ENCODE measurements around the gene SFT2D2.
A peak's percentile ranks its signal among the peaks of the same experiment; 100 is the strongest.

The SFT2D2 gene

DNA sequence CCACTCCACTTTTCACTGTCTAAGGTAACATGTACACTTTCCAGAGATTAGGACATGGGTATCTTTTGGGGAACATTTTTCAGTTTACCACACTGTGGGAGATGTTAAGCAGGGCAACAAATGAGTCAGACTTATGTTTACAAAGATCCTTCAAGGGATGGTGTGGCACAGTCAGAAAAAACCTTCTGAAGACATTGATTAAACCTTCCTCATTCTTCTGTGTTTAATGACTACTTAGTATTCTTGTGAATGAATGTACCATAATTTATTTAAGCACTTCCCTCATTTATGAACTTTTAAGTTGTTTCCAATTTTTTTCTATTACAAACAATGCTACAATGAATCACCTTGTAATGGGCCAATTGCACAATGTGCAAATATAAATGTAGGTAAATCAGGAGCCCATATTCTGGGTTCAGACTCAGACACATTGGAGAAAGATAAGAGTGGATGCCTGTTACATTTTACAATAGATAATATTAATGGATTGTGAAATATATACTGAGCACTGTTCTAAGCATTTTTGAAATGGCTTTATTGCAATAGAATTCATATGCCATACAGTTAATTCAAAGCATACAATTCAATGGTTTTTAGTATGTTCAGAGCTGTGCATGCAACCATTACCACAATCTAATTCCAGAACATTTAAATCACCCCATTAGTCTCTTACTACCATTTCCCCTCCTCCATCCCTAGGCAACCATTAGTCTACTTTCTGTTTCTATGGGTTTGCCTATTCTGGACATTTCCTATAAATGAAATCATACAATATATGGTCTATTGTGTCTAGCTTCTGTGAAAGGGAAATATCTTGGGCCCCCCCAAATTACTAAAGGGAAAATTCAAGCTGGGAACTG is 1.9 kb upstream of the SFT2D2 start:
- peak; percentile 87 for DNase-seq

DNA sequence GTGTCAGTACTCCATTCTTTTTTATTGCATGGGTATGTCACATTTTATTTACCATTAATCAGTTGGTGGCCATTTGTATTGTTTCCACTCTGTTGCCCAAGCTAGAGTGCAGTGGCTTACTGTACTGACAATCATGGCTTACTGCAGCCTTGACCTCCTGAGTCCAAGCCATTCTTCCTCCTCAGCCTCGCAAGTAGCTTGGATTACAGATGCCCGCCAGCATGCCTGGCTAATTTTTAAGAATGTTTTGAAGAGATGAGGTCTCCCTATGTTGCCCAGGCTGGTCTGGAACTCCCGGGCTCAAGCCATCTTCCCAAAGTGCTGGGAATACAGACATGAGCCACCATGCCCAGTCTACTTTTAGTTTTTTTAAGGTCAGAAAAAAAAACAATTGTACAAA is 813 bp upstream of the SFT2D2 start:
- no peak for DNase-seq

DNA sequence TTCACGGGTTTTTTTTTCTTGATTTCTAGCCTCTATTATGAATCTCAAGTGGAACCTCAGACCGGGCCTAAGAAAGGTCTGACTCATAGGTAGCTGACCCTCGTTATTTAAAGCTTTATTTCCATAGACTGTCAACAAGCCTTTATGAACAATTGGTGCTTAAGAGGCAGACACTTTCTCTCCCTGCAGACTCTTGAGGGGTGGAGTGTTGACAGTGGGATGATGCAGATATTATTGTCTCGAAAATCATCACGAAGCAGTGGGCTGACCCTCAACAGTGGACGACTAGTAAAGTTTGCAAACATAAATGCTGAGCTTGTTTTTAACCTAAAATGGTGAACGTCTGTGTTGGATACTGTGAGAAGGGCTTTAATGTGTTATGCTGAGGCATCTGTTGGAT is 1.8 kb downstream of the SFT2D2 start:
- no peak for DNase-seq

DNA sequence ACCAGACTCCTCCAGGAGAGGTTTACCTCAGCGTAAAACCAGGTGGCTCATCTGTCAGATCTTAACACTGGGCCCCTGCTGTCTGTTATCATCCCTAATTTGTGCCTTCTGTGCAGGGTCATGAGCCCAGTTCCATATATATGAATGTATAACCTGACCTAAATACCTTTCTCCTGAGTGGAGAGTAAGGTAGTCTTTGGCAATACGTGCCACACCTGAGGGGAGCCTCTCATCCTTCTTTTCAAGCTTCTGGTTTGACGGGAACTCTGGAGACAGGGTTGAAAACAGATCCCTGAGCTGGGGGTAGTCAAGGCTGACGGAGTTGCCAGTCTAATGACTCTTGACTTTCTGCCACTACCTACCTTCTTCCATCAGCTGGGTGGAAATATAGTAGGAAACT is 4.1 kb downstream of the SFT2D2 start:
- no peak for DNase-seq

DNA sequence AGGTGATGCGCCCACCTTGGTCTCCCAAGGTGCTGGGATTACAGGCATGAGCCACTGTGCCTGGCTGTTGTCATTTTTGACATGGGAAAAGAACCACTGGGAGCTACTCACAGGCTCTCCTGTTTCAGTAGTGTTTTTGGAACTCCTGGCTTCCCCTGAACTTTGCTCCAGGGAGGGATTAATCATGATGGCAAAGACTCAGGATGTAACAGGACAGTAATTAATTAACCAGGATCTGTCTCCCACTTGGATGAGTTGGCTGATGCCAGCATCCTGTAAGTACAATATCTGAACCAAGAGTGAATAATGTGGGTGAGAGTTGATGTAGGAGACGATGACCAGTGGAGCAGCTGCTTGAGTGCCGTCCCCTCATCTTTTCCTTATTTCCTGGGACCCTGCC is 4.9 kb downstream of the SFT2D2 start:
- no peak for DNase-seq

DNA sequence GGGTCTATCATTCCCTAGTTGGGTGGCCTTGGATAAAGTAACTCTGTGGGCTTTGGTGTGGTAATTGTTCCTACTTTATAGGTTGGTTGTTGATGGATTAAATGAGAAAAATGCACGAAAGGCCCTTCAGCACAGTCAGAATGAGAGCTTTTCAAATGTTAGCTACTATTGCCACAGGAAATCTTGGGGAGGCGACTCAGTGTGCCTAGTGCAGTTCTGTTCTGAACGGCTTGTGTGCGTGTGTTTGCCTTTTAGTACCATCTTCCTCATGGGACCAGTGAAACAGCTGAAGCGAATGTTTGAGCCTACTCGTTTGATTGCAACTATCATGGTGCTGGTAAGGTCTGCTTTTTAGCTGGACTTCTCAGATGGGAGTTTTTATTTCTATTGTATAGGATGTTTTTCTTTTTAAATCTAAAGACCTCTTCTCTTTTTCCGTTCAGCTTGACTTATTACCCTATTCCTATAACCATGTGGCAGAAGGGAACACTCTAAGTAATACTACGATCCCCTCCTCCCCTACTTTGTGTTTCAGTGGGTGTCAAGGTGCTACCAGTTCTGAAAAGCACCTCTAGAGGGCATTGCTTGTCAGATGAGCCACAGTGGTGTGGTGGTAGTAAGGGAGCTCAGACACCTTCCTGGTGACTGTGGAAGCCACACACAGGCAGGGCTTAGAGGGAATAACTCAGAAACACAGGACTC is 9.2 kb downstream of the SFT2D2 start:
- peak; percentile 52 for DNase-seq

DNA sequence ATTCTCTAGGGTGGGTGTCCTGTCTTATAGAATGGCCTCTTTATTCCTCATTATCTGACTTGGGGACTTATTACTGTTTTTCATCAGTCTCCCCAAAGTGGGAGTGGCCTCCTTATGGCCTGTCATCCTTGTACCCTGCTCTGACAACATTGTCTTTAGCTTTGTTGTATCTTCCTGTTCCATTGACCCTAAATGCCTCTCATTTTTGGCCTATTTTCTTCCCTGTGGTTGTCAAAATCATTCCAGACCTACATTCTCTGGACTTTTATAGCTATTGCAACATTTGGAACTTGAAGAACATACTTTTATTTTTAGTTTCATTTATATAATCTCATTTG is 9.7 kb downstream of the SFT2D2 start:
- peak; percentile 32 for DNase-seq

DNA sequence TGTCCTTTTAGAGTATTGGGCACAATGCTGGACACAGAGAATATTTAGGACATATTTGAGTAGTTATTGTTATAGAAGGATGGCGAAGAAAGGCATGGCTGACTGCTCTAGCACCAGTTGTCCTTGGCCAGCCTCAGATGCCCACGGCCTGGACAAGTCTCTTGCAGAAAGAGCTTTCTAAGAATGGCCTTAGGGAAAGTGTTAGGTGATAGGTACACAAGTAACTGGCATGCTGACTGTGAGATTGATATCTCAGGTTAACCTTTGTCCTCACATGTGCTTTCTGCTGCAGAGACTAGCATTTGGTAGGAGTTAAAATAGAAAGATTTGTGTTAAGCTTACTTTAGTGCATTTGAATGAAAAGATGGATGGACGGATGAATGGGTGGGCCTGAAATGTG is 10.1 kb downstream of the SFT2D2 start:
- DNase-seq: no peak

DNA sequence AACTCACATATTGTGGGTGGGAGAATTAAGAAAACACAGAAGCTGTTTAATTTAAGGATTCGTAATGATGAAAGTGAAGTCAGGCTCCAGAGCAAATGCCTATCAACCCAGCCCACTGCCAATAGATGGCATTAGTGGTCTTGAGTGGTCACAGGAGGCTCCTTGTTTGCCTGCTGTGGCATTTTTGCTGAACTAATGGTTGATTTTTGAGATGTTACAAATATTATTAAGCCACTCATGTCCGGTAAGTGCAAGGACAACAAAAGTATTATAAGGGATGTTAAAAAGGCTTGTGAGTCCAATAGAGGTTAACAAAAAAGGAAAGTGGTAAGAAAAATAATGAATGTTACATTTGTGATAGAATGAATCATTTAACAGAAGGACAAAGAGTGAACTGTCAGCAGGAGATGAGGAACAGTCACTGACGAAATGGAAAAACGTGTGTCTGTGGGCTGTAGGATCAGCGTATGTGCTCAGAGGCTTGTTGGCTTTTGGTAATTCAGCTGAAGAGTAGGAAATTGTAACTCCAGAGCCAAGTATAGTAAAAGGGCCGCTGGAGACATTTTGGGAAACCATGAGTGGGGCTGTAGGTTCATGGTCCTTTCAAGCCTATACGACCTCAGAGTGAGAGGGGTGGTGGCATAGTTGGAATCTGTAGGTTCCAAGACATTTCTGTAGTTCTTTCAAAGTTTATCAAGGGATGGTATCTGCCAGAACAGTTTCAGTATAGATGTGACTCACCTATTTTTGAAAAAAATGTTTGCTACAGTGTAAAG is 11.2 kb downstream of the SFT2D2 start:
- no peak for DNase-seq

DNA sequence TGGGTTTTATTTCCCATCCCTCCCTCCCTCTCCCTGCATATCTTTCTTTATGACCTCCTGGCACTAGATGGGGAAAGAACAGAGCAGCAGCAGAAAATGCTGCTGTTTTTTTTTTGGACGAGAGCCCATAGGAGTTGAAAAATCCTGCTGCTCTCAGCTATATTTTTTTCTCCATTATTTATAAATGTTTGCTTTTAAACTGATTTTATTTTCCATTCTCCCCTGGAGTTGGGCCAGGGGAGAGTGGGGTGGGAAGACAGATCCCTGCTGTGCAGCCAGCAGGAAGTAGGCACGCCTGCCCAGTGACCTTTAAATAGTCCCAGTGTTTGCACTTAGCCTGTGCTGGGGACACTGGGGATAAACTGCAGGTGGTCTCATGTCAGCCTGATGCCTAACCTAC is 17.4 kb downstream of the SFT2D2 start:
- no peak for DNase-seq

DNA sequence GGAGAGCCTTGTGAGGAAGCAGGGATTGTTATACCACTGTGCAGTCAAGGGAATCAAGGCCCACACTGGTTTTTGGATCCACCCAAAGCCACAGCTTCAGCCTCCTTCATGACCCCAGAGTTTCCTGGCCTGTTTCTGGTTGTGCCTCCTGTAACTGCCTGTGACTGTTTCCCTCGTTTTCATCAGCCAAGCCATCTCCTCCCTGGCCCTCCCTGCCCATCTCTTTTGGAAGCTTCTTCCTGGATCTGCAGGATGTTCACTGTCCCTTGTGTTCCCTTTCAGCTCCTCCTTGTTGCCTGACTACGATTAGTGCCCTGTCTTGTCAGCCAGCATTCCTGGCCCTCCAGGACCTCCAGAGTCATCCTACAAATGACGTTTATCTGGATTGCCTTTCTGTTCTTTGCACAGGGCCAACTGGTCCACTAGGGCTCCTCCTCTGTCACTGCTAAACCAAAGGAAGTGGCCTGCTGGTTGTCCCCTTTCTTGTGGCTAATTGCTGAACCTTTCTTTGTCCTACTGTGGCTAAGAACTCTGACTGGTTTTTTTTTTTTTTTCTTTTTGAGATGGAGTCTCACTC is 17.9 kb downstream of the SFT2D2 start:
- no peak for DNase-seq

DNA sequence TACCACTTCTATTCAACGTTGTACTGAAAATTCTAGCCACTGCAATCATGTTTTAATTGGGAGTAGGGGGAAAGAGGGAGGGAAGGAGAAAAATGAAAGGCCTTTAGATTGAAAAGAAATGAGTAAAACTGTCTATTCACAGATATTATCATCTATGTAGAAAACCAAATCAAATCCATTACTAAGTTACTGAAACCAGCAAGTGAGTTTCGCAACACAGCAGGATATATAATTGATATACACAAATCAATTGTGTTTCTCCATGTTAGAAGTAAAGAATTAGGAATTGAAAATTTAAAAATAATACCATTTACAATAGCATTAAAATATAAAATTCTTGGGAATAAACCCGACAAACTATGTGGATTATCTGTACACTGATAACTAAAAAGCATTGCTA is 19.2 kb downstream of the SFT2D2 start:
- no peak for DNase-seq

DNA sequence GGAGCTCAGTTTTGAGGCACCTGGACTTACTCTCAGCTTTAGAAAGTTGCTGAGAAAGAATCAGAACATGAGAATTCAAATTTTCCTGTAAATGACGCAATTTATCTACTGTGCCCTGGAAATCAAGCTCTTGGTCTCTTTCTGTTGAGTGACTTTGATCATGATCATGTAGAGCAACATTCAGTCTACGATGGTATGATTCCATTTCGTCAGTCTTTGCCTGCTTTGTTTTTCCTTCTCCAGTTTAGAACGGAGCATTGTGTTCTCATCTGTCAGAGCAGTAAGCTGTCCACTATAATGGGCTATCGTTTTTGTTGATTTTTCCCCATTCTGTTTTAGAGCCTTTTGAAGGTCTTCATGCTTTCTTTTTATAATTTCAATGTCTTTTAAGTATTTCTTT is 20.7 kb downstream of the SFT2D2 start:
- DNase-seq: no peak

DNA sequence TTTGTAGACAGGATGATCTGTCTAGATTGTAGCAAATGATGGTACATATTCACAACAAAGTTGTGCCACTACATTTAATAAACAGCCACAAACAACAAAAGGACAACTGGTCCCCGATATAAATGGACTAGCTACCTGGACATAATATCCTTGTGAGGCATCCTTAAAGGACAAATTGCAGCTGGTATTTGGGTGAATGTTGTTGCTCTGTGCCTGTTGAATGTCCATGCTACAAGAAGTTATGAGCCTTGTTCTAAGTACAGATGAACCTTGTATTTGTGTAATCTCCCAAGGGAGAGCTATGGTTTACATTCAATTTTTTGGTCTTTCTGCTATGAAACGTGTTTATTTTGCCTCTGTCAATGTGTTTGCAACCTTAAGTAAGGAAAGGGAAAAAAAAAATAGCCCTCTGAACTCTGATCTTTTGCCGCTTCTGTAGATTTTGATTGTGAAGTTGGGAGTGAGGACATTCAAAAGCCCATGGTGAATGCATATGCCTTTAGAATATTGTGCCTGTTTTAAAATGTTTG is 26.5 kb downstream of the SFT2D2 start:
- DNase-seq: no peak

DNA sequence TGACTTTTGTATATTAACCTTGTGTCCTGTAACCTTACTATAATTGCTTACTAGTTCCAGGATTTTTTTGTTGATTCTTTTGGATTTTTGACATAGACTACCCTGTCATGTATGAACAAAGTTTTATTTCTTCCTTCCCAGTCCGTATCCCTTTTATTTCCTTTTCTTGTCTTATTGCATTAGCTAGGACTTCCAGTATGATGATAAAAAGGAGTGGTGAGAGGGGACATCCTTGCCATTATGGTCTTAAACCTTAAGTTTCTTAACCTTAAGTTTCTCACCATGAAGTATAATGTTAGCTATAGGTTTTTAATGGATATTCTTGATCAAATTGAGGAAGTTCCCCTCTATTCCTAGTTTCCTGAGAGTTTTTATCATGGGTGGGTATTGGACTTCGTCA is 30.4 kb downstream of the SFT2D2 start:
- no peak for DNase-seq

DNA sequence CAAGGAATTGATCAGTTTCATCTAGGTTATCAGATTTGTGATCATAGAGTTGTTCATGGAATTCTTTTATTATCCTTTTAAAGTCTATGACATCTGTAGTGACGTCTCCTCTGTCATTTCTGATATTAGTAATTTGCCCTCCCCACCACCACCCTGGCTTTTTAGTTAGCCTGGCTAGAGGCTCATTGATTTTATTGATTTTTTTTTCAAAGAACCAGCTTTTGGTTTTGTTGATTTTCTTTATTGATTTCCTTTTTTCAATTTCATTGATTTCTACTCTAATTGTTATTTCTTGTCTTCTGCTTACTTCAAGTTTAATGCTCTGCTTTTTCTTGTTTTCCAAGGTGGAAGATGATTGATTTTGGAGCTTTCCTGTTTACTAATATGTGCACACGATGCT is 31.6 kb downstream of the SFT2D2 start:
- DNase-seq: no peak

DNA sequence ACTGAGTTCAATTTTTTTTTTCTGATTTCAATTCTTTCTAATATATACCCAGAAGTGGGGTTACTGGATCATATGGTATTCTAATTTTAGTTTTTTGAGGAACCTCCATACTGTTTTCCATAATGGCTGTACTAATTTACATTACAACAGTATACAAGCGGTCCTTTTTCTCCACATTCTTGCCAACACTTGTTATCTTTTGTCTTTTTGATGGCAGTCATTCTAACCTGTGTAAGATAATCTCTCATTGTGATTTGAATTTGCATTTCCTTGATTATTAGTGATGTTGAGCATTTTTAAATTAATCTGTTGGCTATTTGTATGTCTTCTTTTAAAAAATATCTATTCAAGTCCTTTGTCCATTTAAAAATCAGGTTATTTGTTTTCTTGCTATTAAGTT is 33.8 kb downstream of the SFT2D2 start:
- DNase-seq: no peak

DNA sequence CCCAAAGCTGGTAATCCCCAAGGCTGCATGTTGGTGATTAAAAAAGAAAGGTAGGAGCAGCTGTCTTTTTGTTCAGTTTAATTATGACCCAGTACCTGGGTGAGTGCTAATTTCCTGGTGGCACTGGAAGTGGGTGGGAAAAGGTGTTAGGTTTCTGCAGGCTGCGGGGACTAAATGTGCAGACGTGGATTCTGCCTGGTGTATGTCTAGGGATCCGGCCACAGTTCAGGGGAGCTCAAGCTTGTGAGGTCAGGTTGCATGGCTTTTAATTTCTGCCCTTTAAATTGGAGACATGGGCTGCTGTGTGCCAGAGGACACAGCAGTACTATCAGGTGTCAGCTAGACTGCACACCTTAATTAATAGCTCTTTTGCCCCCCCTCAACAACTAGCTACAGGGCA is 34.6 kb downstream of the SFT2D2 start:
- DNase-seq: no peak

DNA sequence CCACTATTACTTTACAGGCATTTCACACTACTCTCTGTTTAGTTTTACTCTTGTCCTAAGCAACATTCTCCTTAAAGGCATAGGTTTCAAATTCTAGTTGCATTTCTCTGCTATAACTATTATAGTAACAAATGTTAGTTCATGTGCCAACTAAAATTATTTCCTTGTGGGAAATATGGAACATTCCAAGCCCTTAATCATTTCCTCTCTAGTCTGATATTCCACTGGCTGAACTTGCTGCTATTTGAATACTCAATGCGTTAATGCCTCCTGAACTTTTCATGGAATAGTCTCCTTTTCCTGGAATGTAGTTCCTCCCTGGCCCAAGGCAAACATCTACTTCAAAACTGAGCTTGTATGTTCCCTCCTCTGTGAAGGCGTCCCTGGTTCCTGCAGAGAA is 35.6 kb downstream of the SFT2D2 start:
- DNase-seq: peak; percentile 80

DNA sequence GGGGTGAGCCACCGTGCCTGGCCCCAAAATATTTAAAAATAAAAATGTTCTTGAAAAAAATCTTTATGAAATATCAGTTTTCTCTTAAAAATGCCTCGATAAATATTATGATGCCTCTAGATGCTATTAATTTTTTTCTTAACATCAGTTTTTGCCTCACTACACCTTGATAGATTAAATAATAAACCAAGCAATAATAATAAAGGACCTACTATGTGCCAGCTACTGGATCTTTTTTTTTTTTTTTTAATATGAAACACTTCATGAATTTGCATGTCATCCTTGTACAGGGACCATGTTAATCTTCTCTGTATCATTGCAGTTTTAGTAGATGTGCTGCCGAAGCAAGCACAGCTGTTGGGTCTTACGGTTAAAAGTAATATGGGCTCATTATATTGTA is 37.3 kb downstream of the SFT2D2 start:
- DNase-seq: no peak

DNA sequence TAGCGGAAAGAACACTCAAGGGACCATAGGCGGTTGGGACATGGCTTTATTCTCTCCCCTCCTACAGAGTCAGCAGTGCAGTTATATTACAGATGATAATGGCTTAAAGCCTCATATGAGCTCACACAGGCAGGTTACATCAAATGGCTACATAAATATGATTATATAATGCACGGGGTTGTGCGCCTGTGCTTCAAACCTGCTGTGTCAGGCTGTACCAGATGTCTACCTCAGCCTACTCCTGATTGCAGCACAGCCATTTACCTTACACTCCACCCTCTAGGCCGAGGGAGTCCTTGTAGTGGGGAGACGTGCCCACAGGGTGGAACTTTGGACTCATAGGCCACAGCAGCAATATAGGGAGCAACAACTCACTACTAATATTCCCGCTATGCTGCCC is 38.5 kb downstream of the SFT2D2 start:
- no peak for DNase-seq

DNA sequence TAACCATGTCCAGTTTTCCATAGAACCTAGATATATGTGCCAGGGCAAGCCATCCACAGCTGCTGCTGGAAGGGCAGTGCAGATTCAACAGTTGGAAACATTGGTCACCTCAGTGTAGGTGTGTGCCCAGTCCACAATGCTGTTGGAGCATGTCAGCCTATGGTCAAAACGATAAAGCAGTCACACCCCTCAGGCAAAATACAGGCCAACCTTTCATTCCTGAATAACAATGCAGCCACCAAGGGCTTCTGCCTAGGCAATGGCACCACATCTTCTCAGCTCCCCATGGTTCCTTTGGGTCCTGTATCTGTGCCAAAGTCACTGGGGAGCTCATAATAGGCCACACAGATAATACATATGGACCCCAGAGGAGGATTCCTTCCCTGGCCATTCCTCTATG is 39.8 kb downstream of the SFT2D2 start:
- DNase-seq: no peak

DNA sequence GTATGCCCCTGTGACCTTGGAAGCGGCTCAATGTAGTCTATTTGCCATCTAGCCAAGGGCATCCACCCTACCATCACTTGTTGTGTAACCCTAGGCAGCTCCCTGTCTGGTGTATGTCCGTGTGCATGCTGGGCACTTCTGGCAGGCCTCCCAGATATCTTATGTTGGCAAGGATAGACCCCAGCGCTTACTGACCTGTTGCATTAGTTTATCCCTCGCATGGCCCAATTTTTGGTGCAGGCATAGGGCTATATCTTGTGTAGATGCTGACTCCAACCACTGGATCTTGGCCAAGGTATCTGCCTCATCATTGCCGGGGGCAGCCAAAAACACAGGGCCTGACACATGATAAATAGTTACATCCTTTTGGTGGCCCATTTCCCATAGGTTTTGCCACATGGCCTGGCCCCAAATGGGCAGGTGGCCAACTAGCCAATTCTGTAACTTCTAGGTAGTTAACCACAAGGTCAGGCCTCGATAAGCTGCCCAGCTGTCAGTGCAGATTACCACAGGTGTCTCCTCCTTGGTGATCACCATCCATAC is 40.9 kb downstream of the SFT2D2 start:
- DNase-seq: no peak

All from fibroblast of skin of abdomen (primary cell).